Adipose tissue (tissue), 3 donors: ENCODE data around the gene AP1AR. TPM values are rescaled to one million over a fixed set of nuclear protein-coding genes. Genes with fewer than 3 reads are reported as not detected.
"Not testable (repeated sequence)": the region's sequence is repeated elsewhere in the genome, so short reads cannot be mapped to it uniquely, and the experiment has no call there.

Experiments used
- H3K27ac ChIP-seq: one replicate; pipeline ENCODE4 v1.5.1; 2013; ENCODE audit warnings: low read depth, low read length
- WGBS, 3 donors: extraction: QIAGEN DNeasy Blood & Tissue Kit; methylation state at CpG; one replicate each; pipeline ENCODE4 v1.1.7; 2013; 5-methylcytosine and 5-hydroxymethylcytosine counted together
- polyA plus RNA-seq, 3 donors: library from polyadenylated mRNA; stranded (reverse); fragments of 200-250 nt; gene quantifications; one replicate each; pipeline ENCODE4 v1.2.3, GENCODE V29; 2013
- donor health status: healthy with polysubstance abuse.
- donor health status: Bipolar disorder and iron deficiency.
- donor health status: healthy.

Gene AP1AR
- polyA plus RNA-seq, 3 donors = 4.7 to 9.4 (median 9.2) TPM

DNA sequence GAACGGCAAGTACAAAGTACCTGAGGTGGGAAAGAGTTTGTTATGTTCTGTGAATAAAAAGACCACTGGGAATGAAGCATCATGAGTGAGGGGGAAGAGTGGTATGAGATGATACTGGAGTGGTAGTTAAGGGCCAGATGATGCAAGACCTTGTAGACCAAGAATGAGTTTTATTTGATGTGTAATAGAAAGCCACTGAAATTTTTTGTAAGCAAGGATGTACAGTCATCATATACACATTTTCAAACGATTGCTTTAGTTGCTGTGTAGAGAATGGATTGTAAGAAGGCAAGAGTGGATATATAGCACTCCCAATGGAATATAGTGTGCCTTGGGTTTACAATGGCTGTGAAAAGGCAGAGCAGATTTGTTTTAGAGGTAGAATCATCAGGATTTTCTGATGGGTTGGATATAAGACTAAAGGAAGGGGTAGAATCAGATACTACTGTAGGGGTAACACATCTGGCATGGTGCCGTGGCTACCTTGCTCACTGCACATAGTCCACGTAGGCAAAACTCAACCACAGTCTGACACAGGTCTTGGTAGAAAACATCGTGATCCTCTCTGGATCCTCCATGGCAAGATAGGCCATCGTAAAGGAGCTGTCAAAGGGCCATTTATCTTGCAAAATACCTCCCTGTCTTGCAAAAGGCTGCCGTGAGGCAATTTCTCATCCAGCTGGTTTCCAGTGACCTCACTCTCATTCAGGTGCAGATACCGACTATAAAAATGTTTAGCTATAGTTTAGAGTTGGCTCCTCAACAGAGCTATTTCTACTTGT is 39.2 kb downstream of the AP1AR start:
- 78 to 85% (median 85%) methylated on average over 8 of the region's 8 CpGs for WGBS, 3 donors
- H3K27ac ChIP-seq = no peak overlapping the region

DNA sequence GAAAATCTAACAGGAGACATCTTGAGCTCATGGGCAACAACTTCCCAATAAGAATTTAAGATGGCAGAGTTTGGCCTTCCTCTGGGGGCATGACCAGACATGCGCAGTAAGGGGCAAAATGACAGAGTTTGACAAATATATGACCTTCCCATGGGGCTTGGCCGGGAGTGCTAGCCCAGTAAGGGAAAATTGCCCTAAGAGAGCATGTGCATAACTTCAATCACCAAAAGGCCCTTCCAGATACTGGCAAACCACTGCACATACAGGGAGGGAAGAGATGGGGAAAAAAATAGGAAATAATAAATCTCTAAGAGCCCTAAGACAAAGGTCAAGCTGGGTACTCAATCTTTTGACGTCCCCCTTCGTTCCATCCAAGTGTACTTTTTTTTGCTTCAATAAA is 40.7 kb downstream of the AP1AR start:
- no peak overlapping the region for H3K27ac ChIP-seq
- 85 to 89% (median 86%) methylated on average over 4 of the region's 4 CpGs for WGBS, 3 donors

DNA sequence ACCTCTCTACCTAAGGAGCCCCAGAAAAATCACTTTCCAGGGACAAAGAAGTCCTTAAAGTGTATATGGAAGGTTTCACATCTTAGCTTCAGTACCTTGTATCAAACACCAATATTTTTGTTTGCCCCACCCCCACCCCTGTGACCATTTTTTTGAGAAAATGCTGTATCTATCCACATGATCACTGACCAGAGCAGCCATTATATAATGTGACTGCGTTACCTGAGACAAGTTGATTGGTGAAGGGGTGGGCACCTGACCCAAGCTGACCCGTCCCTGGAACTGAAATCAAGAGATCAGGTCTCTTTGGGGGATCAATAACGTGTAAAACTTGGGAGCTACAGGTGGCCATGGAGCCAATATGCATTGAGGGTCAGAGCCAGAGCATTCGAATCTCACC is 43.4 kb downstream of the AP1AR start:
- 89 to 96% (median 96%) methylated on average over 4 of the region's 4 CpGs for WGBS, 3 donors

DNA sequence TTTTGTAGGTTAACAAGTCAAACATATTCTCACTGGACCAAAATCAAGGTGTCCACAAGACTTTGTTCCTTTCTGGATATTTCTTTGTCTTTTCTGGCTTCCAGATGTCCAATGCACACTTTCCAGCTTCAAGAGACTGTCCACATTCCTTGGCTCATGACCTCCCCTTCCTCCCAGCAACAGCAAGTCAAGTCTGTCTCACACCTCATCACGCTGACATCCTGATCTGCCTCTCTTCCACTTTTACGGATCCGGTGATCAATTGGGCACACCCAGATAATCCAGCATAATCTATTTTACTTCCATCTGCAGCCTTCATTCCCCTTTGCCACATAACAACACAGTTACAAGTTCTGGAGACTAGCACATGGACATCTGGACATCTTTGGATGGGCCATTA is 44.5 kb downstream of the AP1AR start:
- 94 to 97% (median 95%) methylated on average over 3 of the region's 3 CpGs for WGBS, 3 donors
- no peak overlapping the region for H3K27ac ChIP-seq

More for the DNA sequence above, 43.4 kb downstream of the AP1AR start:
- no peak overlapping the region for H3K27ac ChIP-seq

DNA sequence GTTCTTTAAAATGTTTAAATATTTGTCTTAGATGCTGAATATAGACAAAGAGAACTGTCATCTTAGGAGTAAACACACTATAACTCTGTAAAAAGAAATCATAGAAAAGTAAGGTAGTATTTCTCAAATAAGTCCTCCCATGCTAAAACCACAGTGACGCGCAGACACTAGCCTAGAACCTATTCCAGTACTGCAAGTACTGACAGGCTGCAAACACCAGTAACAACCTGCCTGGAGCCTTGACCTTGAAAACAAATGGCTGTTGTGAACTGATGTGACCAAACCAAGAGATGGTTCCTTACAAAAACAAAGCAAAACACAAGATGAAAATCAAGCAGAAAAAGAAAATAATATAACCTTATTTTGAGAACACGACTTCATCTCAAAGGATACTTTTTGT is 45.6 kb downstream of the AP1AR start:
- 70 to 94% (median 92%) methylated on average over 3 of the region's 3 CpGs for WGBS, 3 donors
- H3K27ac ChIP-seq = no peak overlapping the region

DNA sequence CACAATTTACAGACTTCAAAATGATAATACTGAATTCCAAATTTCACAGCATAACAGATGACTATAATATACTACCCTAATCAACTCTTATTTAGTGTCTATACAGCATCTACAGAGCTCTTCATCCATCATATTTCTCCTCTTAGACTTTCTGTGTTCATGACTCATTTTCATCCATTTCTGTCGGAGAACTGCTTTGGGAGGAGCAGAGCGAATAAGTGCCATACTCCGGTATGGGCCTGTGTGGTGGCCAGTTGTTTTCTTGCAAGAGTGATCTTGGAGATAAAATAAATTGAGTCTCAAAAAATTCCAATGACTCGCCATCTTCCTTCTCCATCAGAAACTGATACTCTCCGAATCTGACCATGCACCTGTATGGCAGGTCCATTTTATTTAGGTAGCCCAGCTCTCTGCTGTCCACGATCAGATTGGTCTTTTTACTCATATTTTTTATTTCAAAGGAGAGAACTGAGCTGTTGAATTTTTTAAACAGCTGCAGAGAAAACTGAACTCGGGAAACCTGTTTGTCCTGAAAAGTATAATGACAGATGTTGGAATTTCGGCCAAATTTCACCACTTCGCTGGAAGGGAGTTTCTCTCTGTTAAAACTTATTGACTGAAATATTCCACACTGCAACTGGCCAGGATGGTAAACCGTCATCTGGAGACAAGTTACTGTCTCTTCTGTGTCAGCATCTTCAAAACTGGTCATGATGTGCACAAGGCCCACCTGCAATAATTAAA is 46.3 kb downstream of the AP1AR start:
- WGBS, 3 donors = 56 to 89% (median 88%) methylated on average over 10 of the region's 10 CpGs
- no peak overlapping the region for H3K27ac ChIP-seq

DNA sequence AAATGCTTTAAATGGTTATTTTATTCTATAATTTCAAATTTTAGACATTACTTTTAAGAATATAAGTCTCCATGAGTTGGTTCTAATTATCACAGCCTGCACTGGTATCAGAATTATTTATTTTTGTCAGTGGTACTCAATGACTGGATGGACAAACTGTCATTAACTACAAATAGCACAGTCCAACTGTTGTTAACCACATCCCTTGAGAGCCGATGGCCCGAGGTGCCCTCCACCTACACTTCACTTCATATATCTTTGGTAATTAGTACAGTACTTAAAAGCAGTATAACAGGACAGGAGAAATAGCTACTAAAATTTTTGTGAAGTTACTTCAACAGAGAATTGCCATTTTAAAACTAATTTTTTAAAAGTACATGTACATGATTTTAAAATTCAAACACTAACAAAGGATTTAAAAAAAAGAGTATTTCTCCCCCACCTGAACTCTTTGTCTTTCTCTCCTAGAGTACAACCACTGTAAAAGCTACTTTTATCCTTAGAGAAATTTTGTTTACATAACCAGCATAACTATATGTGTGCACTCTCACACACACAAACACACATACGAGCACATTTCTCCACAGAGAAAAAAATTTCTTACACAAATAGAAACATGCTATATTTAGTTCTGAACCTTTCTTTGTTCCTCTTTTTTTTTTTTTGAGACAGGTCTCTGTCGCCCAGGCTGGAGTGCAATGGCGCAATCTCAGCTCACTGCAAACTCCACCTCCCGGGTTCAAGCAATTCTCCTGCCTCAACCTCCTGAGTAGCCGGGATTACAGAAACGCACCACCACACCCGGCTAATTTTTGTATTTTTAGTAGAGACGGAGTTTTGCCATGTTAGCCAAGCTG is 47.7 kb downstream of the AP1AR start:
- no peak overlapping the region for H3K27ac ChIP-seq
- 30 to 54% (median 47%) methylated on average over 10 of the region's 10 CpGs for WGBS, 3 donors

DNA sequence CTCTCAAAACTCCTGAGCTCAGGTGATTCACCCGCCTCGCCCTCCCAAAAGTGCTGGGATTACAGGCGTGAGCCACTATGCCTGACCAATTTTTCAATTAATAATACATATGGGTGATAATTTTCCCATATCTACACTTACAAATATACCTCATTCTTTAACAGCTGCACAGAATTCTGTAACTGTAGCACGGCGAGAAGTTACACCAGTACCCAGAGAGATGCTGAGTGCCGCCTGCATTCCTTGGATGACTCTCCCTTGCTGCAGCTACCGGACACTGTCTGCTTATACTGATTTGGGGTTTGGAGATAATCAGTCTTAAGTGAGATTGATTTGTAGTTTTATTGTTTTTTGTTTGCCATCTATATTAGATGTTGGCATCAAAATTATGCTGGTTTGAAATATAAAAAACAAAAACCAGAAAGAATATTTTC is 48.3 kb downstream of the AP1AR start:
- WGBS, 3 donors = 65 to 87% (median 85%) methylated on average over 7 of the region's 7 CpGs
- no peak overlapping the region for H3K27ac ChIP-seq

DNA sequence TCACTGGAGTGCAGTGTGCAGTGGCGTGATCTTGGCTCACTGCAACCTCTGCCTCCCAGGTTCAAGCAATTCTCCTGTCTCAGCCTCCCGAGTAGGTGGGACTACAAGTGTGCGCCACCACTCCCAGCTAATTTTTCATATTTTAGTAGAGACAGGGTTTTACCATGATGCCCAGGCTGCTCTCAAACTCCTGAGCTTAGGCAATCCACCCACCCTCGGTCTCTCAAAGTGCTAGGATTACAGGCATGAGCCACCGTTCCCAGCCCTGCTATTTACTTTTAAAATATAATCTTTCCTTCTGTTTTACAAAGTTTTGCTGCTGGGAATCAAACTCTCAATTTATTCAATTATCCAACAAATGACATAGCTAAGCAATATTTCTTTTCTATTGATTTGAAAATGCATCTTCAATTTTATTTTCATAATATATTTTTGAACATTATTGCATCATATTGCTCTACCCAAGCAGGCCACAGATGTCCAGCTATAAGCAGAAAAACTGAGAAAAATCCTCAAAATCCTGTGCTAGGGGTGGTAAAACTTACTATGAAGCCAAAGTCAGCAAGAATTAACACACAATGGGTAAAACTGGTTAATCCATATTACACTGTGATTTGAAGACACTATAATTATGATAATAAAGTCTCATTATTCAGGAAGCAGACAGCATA is 48.9 kb downstream of the AP1AR start:
- 58 to 89% (median 79%) methylated on average over 5 of the region's 5 CpGs for WGBS, 3 donors
- no peak overlapping the region for H3K27ac ChIP-seq

DNA sequence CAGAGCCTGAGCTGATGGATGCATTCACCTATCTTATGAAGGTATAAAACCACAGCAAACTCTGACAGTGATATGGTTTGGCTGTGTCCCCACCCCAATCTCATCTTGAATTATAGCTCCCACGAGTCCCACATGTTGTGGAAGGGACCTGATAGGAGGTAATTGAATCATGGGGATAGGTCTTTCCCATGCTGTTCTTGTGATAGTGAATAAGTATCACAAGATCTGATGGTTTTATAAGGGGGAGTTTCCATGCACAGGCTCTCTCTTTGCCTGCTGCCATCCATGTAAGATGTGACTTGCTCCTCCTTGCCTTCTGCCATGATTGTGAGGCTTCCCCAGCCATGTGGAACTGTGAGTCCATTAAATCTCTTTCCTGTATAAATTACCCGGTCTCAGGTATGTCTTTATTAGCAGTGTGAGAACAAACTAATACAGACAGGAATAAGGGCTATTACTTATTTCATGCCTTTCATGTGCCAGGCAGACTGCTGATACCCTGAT is 50.4 kb downstream of the AP1AR start:
- not testable (repeated sequence) for H3K27ac ChIP-seq
- WGBS, 3 donors = 93 to 97% (median 95%) methylated on average over 2 of the region's 2 CpGs

DNA sequence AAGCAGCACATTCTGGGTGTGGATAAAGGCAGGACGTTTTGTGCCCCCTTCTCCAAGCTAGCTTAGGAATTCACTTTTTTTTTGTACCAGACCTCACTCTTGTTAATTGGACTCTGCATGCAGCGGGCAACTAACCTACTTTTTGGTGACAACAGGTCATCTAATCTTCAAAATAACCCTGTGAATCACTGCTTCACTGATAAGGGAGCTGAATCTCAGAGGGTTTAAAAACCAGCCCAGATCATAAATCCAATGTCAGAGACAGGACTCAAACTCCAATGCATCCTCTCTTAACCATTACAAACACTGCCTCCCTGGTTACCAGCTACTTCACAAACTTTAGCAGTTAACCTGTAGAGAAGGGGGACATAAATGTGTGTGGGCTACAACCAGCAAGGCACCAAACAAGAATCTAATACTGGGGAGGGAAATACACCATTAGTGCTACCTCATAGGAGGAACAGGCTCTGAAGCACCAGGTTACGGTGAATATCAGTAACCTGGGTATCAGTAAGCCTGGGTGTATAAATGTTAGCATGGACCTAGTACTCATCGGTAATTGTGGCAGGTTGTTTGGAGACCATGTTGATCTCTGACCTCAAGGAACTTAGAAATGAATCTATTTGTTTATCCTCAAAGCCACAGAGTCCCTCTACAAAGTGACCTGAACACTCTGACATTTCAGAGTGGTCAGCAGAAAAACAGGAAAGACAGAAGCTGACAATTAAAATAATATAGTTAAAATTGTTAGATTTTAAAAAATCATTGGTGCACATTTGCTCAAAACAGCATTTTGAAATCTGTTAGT is 51.5 kb downstream of the AP1AR start:
- 50 to 77% (median 72%) methylated on average over 4 of the region's 4 CpGs for WGBS, 3 donors
- H3K27ac ChIP-seq = no peak overlapping the region

DNA sequence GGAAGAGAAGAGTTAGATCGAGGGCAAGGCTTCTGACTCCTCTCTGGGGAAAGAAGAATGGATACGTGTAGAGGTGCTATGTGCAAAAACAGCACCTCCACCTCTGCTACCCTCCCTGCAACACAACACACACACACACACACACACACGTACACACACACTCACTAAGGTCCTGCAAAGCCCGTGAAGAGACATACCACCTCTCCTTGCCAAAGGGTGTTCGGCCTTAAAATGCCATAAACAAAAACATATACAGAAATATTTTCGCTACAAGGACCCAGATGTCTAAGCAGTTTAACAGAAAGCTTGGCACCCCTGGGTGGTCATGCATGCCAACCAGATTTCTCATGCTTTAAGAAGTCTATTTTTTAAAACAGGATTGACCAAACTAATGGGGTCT is 52.6 kb downstream of the AP1AR start:
- 5 to 24% (median 20%) methylated on average over 6 of the region's 6 CpGs for WGBS, 3 donors
- H3K27ac ChIP-seq = no peak overlapping the region

DNA sequence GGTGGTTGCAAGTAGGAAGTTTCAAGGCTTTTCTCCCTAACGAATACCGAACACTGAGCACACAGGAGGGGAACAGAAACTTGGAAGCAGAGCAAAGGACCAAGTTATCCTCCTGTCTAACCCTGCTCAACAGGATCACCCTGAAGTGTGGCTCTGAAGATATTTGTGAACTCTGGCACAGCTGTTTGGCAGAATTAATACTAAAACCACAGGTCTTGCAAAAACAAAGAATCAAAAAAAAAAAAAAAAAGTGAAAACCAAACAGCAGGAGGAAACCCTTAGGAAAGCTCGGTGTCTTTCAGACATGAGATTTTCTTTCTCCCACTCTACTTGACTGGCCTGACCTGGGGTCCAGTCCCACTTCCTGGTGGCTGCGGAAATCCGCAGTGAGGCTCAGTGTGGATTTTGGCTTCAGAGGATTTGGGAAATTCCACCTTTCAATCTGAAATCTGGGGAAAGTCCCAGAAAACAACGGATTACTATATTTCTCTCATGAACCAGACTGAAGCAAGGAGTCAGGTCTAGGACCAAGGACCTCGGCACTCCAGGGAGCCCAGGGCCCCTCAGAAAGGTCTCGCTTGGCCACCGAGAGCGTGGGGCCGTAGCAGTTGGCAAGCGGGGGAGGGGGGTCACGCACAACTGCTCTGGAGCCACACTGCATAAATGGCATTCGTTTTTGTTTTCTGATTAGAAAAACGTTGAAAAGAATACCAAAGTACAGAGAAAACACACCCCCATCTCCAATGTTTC is 53.2 kb downstream of the AP1AR start:
- H3K27ac ChIP-seq = no peak overlapping the region
- WGBS, 3 donors = 0 to 1% (median 1%) methylated on average over 15 of the region's 15 CpGs

DNA sequence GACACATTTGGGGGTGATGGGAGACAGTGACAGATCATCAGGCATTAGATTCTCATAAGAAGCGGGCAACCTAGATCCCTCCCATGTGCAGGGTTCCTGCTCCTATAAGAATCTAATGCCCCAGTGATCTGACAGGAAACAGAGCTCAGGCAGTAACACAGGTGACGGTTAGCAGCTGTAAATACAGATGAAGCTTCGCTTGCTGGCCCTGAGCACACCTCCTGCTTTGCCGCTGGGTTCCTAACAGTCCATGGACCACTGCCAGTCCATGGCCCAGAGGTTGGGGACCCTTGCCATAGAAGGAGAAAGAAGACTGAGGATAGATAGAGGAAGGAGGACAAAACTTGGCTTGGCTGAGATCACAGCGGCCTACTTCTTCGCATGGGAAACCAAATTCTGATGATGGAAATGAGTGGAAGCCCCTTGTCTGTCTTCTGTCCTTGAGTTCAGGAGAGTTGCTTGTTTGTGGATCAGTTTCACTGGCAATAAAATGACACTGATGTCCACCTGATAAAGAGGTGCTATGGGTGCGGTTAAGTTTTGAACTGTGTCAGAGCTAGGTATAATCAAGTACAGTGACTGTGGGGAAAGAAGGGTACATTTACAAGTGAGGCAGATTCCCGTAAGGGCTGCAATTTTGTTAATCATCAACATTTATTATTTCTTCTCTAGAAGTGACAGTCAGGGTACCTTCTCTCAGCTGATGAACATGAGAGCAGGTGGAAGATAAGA is 55.8 kb downstream of the AP1AR start:
- no peak overlapping the region for H3K27ac ChIP-seq
- WGBS, 3 donors = 87 to 93% (median 91%) methylated on average over 8 of the region's 8 CpGs

DNA sequence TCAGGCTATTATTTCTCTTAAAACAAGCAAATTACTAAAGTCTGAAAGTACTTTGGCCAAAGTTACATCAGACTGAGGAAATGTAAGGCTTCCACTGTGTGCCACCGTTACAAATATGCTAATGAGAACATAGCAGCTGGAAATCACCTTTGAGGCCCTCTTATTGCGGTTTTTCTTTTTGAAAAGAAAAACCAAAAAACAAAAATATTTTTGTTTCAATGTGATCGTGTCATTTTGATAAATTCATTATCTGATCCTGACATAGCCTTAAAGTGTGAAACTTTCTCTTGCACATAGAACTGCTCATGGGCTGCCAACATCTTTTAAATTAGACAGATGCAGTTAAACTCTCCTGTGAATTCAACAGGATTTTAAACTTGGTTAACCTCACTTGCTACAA is 56.9 kb downstream of the AP1AR start:
- H3K27ac ChIP-seq = no peak overlapping the region
- 62 to 79% (median 64%) methylated on average over 3 of the region's 3 CpGs for WGBS, 3 donors
